ENCODE data around the gene TMEM181. TPM values are rescaled to one million over a fixed set of nuclear protein-coding genes. Genes with fewer than 3 reads are reported as not detected.

The TMEM181 gene
- total RNA-seq, 2 donors from 2014 or later, result 33.2 to 57.4 TPM

DNA sequence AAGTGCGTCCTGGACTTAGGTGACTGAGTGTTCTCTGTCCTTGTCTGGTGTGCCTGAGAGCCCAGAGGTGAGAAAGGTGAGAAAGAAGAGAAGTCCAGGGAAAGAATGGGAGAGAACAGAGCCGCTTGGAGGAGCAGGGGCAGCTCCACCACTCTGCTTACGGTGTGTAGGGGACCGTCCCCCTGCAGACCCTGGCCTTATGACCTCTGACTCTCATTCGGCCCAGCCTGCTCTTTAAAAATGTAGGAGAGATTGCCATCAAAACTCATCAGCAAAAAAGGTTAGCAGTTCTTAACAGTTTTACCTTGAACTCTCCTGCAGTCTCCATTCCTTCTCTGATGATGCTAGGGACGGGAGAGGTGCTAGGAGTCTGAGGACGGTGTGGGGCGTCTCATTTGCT lies 2.0 kb downstream of the TMEM181 start:
- H3K4me3 ChIP-seq, result no peak overlapping the region
- H3K27me3 ChIP-seq, result no peaks in the 10 kb centered on the region
- H3K9ac ChIP-seq (ENCODE audit: low read depth in 2 of 2, low read length in 2 of 2), result no peak overlapping the region
- no peaks in the 10 kb centered on the region for H3K36me3 ChIP-seq
- H3K9me3 ChIP-seq, result no peaks in the 10 kb centered on the region
- H3K27ac ChIP-seq, result no peak overlapping the region
- TF ChIP-seq, protein P1, sequence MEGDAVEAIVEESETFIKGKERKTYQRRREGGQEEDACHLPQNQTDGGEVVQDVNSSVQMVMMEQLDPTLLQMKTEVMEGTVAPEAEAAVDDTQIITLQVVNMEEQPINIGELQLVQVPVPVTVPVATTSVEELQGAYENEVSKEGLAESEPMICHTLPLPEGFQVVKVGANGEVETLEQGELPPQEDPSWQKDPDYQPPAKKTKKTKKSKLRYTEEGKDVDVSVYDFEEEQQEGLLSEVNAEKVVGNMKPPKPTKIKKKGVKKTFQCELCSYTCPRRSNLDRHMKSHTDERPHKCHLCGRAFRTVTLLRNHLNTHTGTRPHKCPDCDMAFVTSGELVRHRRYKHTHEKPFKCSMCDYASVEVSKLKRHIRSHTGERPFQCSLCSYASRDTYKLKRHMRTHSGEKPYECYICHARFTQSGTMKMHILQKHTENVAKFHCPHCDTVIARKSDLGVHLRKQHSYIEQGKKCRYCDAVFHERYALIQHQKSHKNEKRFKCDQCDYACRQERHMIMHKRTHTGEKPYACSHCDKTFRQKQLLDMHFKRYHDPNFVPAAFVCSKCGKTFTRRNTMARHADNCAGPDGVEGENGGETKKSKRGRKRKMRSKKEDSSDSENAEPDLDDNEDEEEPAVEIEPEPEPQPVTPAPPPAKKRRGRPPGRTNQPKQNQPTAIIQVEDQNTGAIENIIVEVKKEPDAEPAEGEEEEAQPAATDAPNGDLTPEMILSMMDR (IDR thresholded peaks at IDR 0.05), result no peak
- DNase-seq, result no peak
- peaks cover 6% of the 10 kb centered on the region for H3K4me1 ChIP-seq
- intact Hi-C loops (cut with DNase I), result no loop called here

DNA sequence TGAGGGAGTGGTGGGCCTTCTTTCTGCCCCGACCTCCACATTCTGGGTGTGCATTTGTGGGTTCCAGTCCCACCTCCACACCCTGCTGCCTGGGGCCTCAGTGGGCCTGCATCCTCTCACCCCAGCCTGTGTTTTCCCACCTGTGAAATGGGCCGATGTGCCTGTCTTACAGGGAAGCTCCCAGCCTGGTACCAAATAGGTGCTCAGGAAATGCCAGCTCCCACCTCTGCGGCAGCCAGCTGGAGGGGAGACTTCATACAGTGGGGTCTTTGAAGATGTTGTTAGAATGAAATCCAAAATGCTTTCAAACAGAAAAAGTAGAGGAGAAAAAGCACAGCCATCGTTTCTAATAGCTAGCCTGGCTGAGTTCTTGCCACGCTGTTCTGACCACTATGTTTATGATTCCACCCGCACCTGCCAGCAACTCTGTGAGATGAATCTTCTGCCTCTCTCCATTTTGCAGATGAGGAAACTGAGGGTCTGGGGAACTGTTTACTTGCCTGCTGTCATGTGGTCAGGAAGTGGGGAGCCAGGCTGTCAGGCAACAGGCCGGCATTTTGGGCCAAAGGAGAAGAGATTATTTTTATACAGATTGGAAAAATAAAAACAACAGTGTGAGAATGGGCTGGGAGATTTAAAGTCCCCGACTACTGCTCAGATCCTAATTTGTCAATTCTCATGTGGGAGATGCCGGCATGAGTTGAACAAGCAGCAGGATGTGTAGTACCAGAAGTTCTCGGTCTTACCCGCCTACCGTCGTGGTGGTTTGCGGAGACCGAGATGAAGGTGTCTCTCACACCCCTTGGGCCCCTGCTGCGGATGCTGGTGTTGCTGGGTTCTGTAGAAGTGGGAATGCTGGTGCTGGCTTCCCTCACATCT lies 4.6 kb downstream of the TMEM181 start:
- no peak overlapping the region for H3K27ac ChIP-seq
- H3K4me1 ChIP-seq, result peaks cover 6% of the 10 kb centered on the region

DNA sequence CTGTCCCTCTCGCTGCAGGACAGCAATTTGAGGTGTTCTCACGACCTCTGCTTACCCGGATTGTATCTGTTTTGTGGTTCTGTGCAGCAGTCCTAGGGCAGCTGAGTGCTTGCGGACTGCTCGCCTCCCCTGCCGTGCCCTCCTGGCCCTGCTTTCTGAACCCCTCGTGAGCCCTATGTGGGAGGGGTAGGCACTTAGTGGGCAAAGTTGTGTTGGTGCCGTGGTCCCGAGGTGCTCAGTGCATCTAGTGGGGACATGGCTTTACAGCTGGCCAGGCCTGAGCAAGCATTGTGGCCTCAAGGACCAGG lies 5.2 kb downstream of the TMEM181 start:
- no peaks in the 10 kb centered on the region for H3K36me3 ChIP-seq
- H3K4me1 ChIP-seq, result peaks cover 6% of the 10 kb centered on the region
- H3K27ac ChIP-seq, result no peak overlapping the region
- no peak overlapping the region for H3K4me3 ChIP-seq
- no peaks in the 10 kb centered on the region for H3K9me3 ChIP-seq
- H3K27me3 ChIP-seq, result no peaks in the 10 kb centered on the region
- intact Hi-C loops (cut with DNase I), result no loop called here
- H3K9ac ChIP-seq (ENCODE audit: low read depth in 2 of 2, low read length in 2 of 2), result no peak overlapping the region
- no peak for DNase-seq
- TF ChIP-seq, protein P1 (IDR thresholded peaks at IDR 0.05), result no peak

More for the DNA sequence above, 4.6 kb downstream of the TMEM181 start:
- Histone ChIP-seq H3K27me3 (no peaks in the 10 kb centered on the region), H3K36me3 (no peaks in the 10 kb centered on the region), H3K4me3 (no peak overlapping the region), H3K9ac (ENCODE audit: low read depth in 2 of 2, low read length in 2 of 2) (no peak overlapping the region), H3K9me3 (no peaks in the 10 kb centered on the region)
- no peak for DNase-seq
- TF ChIP-seq, protein P1 (IDR thresholded peaks at IDR 0.05), result no peak
- intact Hi-C loops (cut with DNase I), result no loop called here

DNA sequence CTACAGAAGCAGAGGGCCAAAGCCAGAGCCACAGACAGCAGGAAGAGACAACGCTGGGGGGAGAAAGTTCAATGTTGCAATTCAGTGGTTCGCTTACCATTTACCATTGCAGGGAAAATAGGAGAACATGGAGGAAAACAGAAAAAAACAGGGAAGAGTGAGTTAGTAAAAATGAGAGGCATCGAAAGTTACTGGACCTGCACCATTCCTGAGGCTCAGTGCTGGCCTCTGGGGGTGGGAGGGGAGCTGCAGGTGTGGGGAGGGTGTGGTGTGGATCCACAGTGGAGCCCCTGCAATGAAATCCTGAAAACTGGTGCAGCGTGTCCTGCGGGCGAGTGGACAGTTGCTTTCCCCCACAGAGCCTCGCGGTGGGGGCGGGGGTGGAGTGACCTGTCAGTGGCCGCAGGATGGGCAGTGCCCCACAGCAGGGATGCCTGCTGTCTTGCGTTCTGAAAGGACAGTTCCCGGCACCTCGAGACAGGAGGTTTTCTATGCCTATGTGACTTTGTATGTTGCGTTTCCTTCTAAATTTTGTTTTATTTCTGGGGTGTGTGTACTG lies 5.7 kb downstream of the TMEM181 start:
- Histone ChIP-seq H3K27ac (no peak overlapping the region), H3K9ac (ENCODE audit: low read depth in 2 of 2, low read length in 2 of 2) (no peak overlapping the region), H3K36me3 (no peaks in the 10 kb centered on the region), H3K9me3 (no peaks in the 10 kb centered on the region), H3K4me1 (peaks cover 6% of the 10 kb centered on the region), H3K27me3 (no peaks in the 10 kb centered on the region), H3K4me3 (no peak overlapping the region)
- DNase-seq, result no peak
- intact Hi-C loops (cut with DNase I), result no loop called here
- TF ChIP-seq, protein P1 (IDR thresholded peaks at IDR 0.05), result no peak

DNA sequence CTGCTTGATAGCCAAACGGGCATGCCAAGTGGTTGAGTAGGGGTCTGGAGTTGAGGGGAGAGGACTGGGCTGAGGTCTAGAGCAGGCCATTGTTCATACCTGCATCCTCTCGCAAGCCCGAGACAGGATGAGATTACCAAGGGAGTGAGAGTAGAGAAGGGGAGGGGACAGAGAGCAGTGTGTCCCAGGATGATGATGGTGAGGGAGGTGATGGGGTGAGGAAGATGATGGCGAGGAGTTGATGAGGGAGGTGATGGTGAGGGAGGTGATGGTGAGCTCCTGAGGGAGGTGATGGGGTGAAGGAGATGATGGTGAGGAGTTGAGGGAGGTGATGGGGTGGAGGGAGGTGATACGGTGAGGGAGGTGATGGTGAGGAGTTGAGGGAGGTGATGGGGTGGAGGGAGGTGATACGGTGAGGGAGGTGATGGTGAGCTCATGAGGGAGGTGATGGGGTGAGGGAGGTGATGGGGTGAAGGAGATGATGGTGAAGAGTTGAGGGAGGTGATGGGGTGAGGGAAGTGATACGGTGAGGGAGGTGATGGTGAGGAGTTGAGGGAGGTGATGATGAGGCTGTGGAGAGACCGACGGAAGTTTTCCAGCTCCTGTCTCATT lies 6.4 kb downstream of the TMEM181 start:
- Histone ChIP-seq H3K9ac (ENCODE audit: low read depth in 2 of 2, low read length in 2 of 2) (no peak overlapping the region), H3K4me1 (peaks cover 4% of the 10 kb centered on the region), H3K27ac (no peak overlapping the region), H3K9me3 (no peaks in the 10 kb centered on the region), H3K27me3 (no peaks in the 10 kb centered on the region), H3K36me3 (no peaks in the 10 kb centered on the region), H3K4me3 (no peak overlapping the region)
- intact Hi-C loops (cut with DNase I), result no loop called here
- TF ChIP-seq, protein P1 (IDR thresholded peaks at IDR 0.05), result no peak
- DNase-seq, result no peak

Measured in colonic mucosa (tissue), 4 donors.